Osteocyte (in vitro differentiated cells): ENCODE results near the gene PAPPA2. TPM values are rescaled to one million over a fixed set of nuclear protein-coding genes. Genes with fewer than 3 reads are reported as not detected.

ENCODE experiments used
- DNase-seq: peaks from one replicate; pipeline ENCODE4 v3.0.0; 2021; ENCODE audit warnings: mixed read lengths; ENCODE audit not compliant: unreplicated experiment; ENCODE audit errors: extremely low spot score
- H3K27ac Mint-ChIP-seq: one replicate; pipeline ENCODE4 v1.8.0; 2021; ENCODE audit warnings: mild to moderate bottlenecking, mixed read lengths; ENCODE audit not compliant: unreplicated experiment
- H3K27me3 Mint-ChIP-seq: one replicate; pipeline ENCODE4 v1.8.0; 2021; ENCODE audit warnings: mixed read lengths; ENCODE audit not compliant: unreplicated experiment
- H3K36me3 Mint-ChIP-seq: one replicate; pipeline ENCODE4 v1.8.0; 2021; ENCODE audit warnings: mixed read lengths; ENCODE audit not compliant: unreplicated experiment
- H3K4me1 Mint-ChIP-seq: one replicate; pipeline ENCODE4 v1.8.0; 2021; ENCODE audit warnings: mixed read lengths; ENCODE audit not compliant: unreplicated experiment
- H3K4me3 Mint-ChIP-seq: one replicate; pipeline ENCODE4 v1.8.0; 2021; ENCODE audit warnings: mild to moderate bottlenecking, moderate library complexity, mixed read lengths; ENCODE audit not compliant: unreplicated experiment
- H3K9me3 Mint-ChIP-seq: one replicate; pipeline ENCODE4 v1.8.0; 2021; ENCODE audit warnings: mixed read lengths; ENCODE audit not compliant: unreplicated experiment
- total RNA-seq: library from RNA; stranded (reverse); gene quantifications from 2 replicates; pipeline ENCODE4 v1.2.1, GENCODE V29; 2021
- TF ChIP-seq, protein P1 (sequence below): fragments of 200-600 bp; sonication (generic); IDR thresholded peaks from 2 replicates; pipeline ENCODE4 v1.5.0; 2021; ENCODE audit warnings: antibody characterized with exemption, mild to moderate bottlenecking, moderate library complexity

Gene PAPPA2
- total RNA-seq, 1 donor from 2014 or later = 0.35 TPM

DNA sequence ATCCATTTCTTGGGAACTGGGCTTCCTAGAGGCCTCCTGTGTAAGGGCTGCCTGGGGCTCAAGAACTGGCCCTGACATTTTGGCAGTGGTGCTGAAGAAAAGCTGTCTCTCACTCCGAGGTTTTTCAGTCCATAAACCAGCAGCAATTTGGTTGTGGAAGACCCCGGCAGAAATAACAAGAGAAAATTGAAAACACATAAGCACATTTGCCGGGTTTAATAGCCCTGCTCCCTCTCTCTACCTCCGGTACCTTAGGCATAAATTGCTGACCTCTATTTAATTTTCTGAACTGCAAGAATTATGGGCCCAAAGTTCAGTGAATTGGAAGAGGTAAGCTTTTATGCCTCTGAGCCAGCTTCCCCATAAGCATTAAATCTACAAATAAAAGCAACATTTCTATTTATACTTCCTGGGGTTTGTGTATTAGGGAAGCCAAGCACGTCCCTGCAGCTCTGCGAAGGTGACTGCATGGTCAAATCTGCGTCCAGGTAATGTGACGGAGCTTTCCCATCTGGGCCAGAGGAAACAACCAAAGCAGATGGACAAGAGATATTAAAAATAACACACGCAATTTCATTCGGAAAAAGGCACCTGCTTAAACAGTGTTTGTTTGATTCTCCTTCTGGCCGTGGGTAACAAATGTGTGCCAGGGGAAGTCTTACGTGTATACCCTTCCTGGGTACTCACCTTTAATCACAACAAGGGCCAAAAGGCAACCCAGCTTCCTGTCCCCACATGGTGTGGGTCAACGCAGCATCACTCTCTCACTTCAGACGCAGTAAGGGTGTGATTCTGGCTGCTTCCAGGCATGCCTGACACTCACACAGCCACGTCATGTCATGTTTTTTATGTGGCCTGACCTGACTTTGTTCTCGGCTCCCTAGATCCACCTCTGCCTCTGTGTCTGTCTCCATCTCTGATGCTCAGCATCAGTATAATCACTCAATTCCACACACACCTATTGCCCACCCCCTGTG lies 69.2 kb downstream of the PAPPA2 start:
- Mint-ChIP-seq H3K36me3 (no peaks in the 10 kb centered on the region), H3K27me3 (no peaks in the 10 kb centered on the region), H3K9me3 (peaks cover 8% of the 10 kb centered on the region), H3K27ac (no peak overlapping the region), H3K4me3 (no peak overlapping the region), H3K4me1 (no peaks in the 10 kb centered on the region)
- TF ChIP-seq, protein P1, sequence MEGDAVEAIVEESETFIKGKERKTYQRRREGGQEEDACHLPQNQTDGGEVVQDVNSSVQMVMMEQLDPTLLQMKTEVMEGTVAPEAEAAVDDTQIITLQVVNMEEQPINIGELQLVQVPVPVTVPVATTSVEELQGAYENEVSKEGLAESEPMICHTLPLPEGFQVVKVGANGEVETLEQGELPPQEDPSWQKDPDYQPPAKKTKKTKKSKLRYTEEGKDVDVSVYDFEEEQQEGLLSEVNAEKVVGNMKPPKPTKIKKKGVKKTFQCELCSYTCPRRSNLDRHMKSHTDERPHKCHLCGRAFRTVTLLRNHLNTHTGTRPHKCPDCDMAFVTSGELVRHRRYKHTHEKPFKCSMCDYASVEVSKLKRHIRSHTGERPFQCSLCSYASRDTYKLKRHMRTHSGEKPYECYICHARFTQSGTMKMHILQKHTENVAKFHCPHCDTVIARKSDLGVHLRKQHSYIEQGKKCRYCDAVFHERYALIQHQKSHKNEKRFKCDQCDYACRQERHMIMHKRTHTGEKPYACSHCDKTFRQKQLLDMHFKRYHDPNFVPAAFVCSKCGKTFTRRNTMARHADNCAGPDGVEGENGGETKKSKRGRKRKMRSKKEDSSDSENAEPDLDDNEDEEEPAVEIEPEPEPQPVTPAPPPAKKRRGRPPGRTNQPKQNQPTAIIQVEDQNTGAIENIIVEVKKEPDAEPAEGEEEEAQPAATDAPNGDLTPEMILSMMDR = no peak
- no peak for DNase-seq

DNA sequence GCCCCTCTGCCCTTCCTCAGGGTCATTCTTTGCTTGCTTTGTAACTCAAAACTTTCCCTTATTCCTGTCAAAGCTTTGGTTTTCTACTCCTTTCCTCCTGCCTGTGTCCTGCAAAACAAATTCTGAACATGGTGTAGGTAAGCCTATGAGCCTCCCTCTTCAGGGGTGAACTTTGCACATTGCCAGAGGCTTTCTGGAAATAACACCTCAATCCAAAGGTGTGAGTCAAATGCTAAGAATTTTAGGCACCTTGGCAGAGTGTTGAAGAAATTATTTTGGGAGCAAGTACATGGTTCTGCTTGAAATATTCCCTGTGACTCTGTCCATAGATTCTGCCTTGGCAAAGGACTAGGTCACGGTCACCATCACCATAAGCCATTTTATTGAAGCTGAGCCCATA lies 70.0 kb downstream of the PAPPA2 start:
- H3K27me3 Mint-ChIP-seq = no peaks in the 10 kb centered on the region
- H3K4me3 Mint-ChIP-seq = no peak overlapping the region
- TF ChIP-seq, protein P1 = no peak
- no peak overlapping the region for H3K27ac Mint-ChIP-seq
- no peak for DNase-seq
- H3K9me3 Mint-ChIP-seq = peaks cover 8% of the 10 kb centered on the region
- no peaks in the 10 kb centered on the region for H3K36me3 Mint-ChIP-seq
- H3K4me1 Mint-ChIP-seq = no peaks in the 10 kb centered on the region

DNA sequence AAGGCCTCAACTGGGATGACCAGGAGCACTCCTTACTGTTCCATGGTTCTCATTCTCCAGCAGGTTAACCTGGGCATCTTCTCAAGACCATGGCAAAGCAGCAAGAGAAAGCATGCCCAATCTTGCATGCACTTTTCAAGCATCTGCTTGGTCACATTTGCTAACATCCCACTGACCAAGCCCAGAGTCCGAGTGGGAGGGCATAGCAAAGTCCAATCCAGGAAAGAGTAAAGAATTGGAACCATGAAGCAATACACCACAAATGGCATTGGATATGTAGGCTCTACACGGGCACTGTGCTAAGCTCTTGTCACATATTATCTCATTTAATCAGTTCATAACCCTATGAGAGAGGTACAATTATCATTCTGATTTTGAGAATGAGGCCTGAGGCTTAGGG lies 73.6 kb downstream of the PAPPA2 start:
- Mint-ChIP-seq H3K9me3 (peaks cover 14% of the 10 kb centered on the region), H3K27me3 (no peaks in the 10 kb centered on the region), H3K4me3 (no peak overlapping the region), H3K4me1 (no peaks in the 10 kb centered on the region), H3K36me3 (no peaks in the 10 kb centered on the region), H3K27ac (no peak overlapping the region)
- TF ChIP-seq, protein P1 = no peak
- DNase-seq = no peak

DNA sequence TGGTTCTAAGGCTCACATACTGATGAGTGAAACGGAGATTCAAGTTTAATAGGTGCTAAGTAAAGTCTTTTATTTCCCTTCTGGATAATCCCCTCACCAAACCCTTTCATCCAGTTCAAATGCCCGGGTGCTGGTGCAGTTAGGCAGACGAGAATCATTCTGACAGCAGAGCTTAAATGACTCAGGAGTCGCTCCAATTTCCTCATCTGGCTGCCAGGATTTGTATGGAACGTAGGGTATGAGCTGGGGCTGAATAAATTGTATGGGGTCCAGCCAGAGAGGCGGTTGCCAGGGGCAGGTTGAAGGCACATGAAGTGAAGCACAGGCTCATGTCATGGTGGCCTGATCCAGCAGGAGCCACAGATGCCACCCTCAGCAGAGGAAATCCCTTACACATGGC lies 76.0 kb downstream of the PAPPA2 start:
- DNase-seq = no peak
- peaks cover 14% of the 10 kb centered on the region for H3K9me3 Mint-ChIP-seq
- H3K27ac Mint-ChIP-seq = no peak overlapping the region
- no peaks in the 10 kb centered on the region for H3K36me3 Mint-ChIP-seq
- no peaks in the 10 kb centered on the region for H3K4me1 Mint-ChIP-seq
- TF ChIP-seq, protein P1 = no peak
- no peaks in the 10 kb centered on the region for H3K27me3 Mint-ChIP-seq
- no peak overlapping the region for H3K4me3 Mint-ChIP-seq

DNA sequence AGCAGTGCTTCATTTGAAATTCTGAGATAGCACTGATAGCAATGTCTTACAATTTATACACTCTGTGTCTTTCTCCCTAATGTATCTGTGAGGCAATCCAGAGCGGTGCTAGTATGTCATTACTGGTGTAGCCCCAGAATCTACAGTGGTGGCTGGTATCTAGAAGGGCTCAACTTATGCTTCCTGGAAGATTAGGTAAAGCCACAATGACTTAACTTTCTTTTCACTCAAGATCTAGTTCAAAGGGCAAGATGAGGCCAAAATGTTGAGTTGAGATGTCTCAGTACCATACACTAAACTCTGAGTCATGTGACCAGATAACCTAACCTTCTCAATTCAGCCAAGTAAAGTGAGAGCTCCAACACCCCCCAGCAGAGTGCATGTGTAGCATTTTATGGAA lies 77.5 kb downstream of the PAPPA2 start:
- H3K4me1 Mint-ChIP-seq = no peaks in the 10 kb centered on the region
- TF ChIP-seq, protein P1 = no peak

More for the DNA sequence above, 77.5 kb downstream of the PAPPA2 start:
- Mint-ChIP-seq H3K9me3 (peaks cover 14% of the 10 kb centered on the region), H3K4me3 (no peak overlapping the region), H3K27ac (no peak overlapping the region), H3K36me3 (no peaks in the 10 kb centered on the region), H3K27me3 (no peaks in the 10 kb centered on the region)
- no peak for DNase-seq
